Mesangial cell (primary cell): ENCODE data around the gene PRAMEF1. TPM values are rescaled to one million over a fixed set of nuclear protein-coding genes. Genes with fewer than 3 reads are reported as not detected.

Experiments
- total RNA-seq: library from RNA; depleted of rRNA; stranded (reverse); fragments of >200 nt; gene quantifications from 2 replicates; pipeline ENCODE4 v1.2.3, GENCODE V29; 2015

PRAMEF1 gene, protein sequence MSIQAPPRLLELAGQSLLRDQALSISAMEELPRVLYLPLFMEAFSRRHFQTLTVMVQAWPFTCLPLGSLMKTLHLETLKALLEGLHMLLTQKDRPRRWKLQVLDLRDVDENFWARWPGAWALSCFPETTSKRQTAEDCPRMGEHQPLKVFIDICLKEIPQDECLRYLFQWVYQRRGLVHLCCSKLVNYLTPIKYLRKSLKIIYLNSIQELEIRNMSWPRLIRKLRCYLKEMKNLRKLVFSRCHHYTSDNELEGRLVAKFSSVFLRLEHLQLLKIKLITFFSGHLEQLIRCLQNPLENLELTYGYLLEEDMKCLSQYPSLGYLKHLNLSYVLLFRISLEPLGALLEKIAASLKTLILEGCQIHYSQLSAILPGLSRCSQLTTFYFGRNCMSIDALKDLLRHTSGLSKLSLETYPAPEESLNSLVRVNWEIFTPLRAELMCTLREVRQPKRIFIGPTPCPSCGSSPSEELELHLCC
- not detected in 2 replicates for total RNA-seq

DNA sequence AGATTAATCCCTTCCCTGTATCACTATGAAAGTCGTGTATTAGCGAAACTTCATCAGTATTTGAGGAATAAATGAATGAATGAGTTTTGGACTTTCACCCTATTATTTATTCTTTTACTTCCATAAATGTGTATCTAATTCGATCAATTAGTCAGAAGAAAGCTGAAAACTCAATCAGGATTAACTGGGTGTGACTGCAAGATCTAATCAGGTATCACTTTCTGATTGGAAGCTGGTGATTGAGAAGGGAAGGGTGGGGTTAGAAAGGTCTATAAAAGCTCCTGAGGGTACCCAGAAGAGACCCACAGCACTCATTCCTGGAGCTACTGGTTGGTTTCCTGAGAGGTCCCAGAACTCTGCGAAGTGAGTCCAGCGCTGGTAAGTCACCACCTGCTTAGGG lies at the start of gene PRAMEF1:
PRAMEF1 (plus strand) TSS at position 301 of the 400 bp plus-strand sequence. CDS start 1,831 bp downstream, outside the sequence.

DNA sequence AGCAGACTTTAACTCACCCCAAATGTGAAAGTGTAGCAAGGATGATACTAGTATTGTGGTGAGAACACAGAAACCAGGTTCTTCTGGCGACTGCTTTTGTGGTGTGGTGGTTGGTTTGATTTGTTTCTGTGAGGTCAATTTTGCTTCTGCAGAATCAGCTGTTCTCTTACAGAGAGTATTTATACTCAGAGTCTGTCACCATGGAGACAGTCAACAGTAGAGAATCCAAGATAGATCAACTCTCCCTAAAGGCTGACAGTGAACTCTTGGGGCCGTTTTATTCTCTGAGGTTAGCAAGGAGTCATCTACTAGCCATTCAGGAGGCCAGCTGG lies 45.2 kb upstream of the PRAMEF1 start, which contains the start of gene CFAP107:
CFAP107 (plus strand) TSS at position 209 of the 332 bp plus-strand sequence. CDS start 231 bp downstream, outside the sequence.

DNA sequence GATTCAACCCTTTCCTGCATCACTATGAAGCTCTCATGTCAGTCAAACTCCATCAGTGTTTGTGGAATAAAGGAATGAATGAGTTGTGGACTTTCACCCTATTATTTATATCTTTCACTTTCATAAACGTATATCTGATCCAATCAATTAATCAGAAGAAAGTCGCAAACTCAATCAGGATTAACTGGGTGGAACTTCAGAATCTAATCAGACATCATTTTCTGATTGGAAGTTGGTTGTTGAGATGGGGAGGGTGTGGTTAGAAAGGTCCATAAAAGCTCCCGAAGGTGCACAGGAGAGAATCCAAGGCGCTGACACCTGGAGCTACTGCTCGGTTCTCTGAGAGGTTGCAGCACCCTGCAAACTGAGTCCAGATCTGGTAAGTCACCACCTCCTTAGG lies 17.8 kb upstream of the PRAMEF1 start, which contains the start of gene PRAMEF12:
PRAMEF12 (plus strand) TSS at position 301 of the 400 bp plus-strand sequence. CDS start 1,130 bp downstream, outside the sequence.

DNA sequence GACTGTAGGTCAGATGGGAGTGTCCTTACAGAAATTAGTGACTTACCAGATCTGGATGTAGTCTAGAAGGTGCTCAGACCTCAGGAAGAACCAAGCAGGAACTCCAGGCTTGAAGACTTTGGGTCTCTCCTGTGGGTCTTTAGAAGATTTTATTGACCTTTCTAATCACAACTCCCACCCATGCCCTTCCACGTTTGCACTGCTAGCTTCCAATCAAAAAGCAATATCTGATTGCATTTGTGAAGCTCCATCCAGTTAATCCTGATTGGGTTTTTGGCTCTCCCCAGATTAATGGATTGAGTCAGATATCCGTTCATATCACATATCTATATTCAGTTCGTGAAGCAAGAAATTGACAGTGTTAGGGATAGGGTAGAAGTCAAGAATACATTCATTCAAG lies 40.1 kb downstream of the PRAMEF1 start, which contains the start of gene PRAMEF11:
PRAMEF11 (minus strand) TSS at position 101 of the 400 bp plus-strand sequence. CDS start 2,621 bp downstream, outside the sequence.

Other genes with a start within 250 kb of the PRAMEF1 start
- 61.3 and 430 TPM in 2 replicates for gene DHRS3, start 173.2 kb upstream of the PRAMEF1 start, total RNA-seq
- gene AADACL4, start 147.3 kb upstream of the PRAMEF1 start, total RNA-seq = 0.13 TPM in 1 of 2 replicates, not detected in the other
- gene AADACL3, start 75.3 kb upstream of the PRAMEF1 start, total RNA-seq = not detected in 2 replicates
- not detected in 2 replicates for gene CFAP107, start 45.2 kb upstream of the PRAMEF1 start, total RNA-seq
- gene PRAMEF12, start 17.7 kb upstream of the PRAMEF1 start, total RNA-seq = not detected in 2 replicates
- gene PRAMEF11, start 40.0 kb downstream of the PRAMEF1 start, total RNA-seq = not detected in 2 replicates
- gene HNRNPCL1, start 57.3 kb downstream of the PRAMEF1 start, total RNA-seq = not detected in 2 replicates
- gene PRAMEF2, start 65.7 kb downstream of the PRAMEF1 start, total RNA-seq = not detected in 2 replicates
- gene PRAMEF4, start 94.8 kb downstream of the PRAMEF1 start, total RNA-seq = not detected in 2 replicates
- not detected in 2 replicates for gene PRAMEF10, start 106.9 kb downstream of the PRAMEF1 start, total RNA-seq
- not detected in 2 replicates for gene PRAMEF7, start 125.2 kb downstream of the PRAMEF1 start, total RNA-seq
- gene PRAMEF6, start 156.2 kb downstream of the PRAMEF1 start, total RNA-seq = not detected in 2 replicates